ENCODE results near the gene NUDT14. TPM values are rescaled to one million over a fixed set of nuclear protein-coding genes. Genes with fewer than 3 reads are reported as not detected.

The NUDT14 gene
- total and polyA plus RNA-seq, 2 of the 8 experiments (the other 6 are each of a cell fraction or from before 2014, with no cell fraction given) = 25.5 to 33.3 TPM

- Histone ChIP-seq H3K4me3 (ENCODE audit: extremely low read depth in 1 of 4, insufficient read depth in 2 of 4, low read depth in 3 of 4, low read length in 4 of 4) (no peak overlapping the region), H3K4me1 (replicated peaks in 1 of 4; ENCODE audit: control insufficient read depth in 3 of 4, insufficient read depth in 4 of 4, low read length in 3 of 4) (no peaks in the 10 kb centered on the region), H3K27ac (ENCODE audit: low read depth, low read length) (no peak overlapping the region), H3K4ac (replicated peaks; ENCODE audit: insufficient read length, low read depth, low read length) (no peak overlapping the region), H3K14ac (ENCODE audit: insufficient read length) (no peak overlapping the region), H3K9ac (replicated peaks in 1 of 4; ENCODE audit: extremely low read depth in 1 of 4, low read depth in 3 of 4, low read length in 3 of 4) (no peak overlapping the region), H4K20me1 (replicated peaks in 1 of 2; ENCODE audit: control insufficient read depth in 1 of 2, insufficient read depth in 2 of 2, low read length in 2 of 2) (peaks cover 0 to 22% of the 10 kb centered on the region in 2 experiments), H3K23ac (ENCODE audit: insufficient read length) (no peak overlapping the region), H2BK120ac (replicated peaks; ENCODE audit: low read depth, low read length) (no peak overlapping the region), H2BK15ac (ENCODE audit: low read length) (no peak overlapping the region), H2AK5ac (ENCODE audit: low read depth, low read length) (no peak overlapping the region), H3K18ac (ENCODE audit: extremely low read depth, low read length) (no peak overlapping the region), H2AFZ (ENCODE audit: low read length) (no peak overlapping the region), H3K27me3 (replicated peaks in 1 of 4; ENCODE audit: control insufficient read depth in 3 of 4, extremely low read depth in 1 of 4, insufficient read depth in 3 of 4, low read length in 3 of 4) (no peaks in the 10 kb centered on the region; a peak in 1 of 7 replicates), H2BK5ac (ENCODE audit: low read depth, low read length) (no peak overlapping the region), H4K91ac (replicated peaks; ENCODE audit: insufficient read length, low read length) (no peak overlapping the region), H4K5ac (ENCODE audit: insufficient read length, low read depth, low read length) (no peak overlapping the region), H3K4me2 (ENCODE audit: insufficient read depth in 1 of 2, low read depth in 2 of 2, low read length in 2 of 2) (no peak overlapping the region), H2BK20ac (ENCODE audit: low read length) (no peak overlapping the region), H3K36me3 (ENCODE audit: control insufficient read depth in 2 of 4, insufficient read depth in 4 of 4, low read length in 3 of 4) (no peaks in the 10 kb centered on the region; a peak in 2 of 8 replicates), H3K9me3 (ENCODE audit: insufficient read depth in 2 of 2, low read depth in 1 of 2, low read length in 1 of 2) (no peaks in the 10 kb centered on the region), H3K23me2 (ENCODE audit: low read depth, low read length) (peaks cover 5% of the 10 kb centered on the region; the same call in 1 of the 2 replicates), H3K56ac (replicated peaks; ENCODE audit: insufficient read length, low read depth, low read length) (no peak overlapping the region), H3K79me1 (ENCODE audit: low read depth, low read length) (peaks cover 4% of the 10 kb centered on the region; the same call in 1 of the 2 replicates), H3K79me2 (ENCODE audit: control insufficient read depth in 1 of 2, insufficient read depth in 2 of 2, low read length in 2 of 2) (no peaks in the 10 kb centered on the region), H2BK12ac (ENCODE audit: low read depth, low read length) (no peak overlapping the region), H4K8ac (ENCODE audit: extremely low read depth, insufficient read depth, low read length) (no peak overlapping the region)
- FAIRE-seq (no peak), DNase-seq (ENCODE audit: low read depth in 1 of 2, low spot score in 2 of 2) (no peak)
- ChIA-PET POLR2A (ENCODE audit: partially characterized antibody) (no interaction called here), CTCF (ENCODE audit: partially characterized antibody) (interaction anchor here (0.7 to 1.2 kb wide), 4 partner anchors 9 to 42 kb away, joined by 3 read pairs; no protein-coding TSS in a partner anchor)
- WGBS, 2 experiments (ENCODE audit: extremely low coverage in 1 of 2, insufficient coverage in 1 of 2, insufficient read length in 1 of 2, insufficient replicate concordance in 2 of 2, low coverage in 1 of 2, low lambda C conversion rate in 2 of 2, missing lambda C conversion rate in 1 of 2) = 86% methylated on average over 16 of the region's 19 CpGs; no CpG with 5 or more reads in 1 of the 2 experiments
- TF ChIP-seq FOSL1 (IDR thresholded peaks at IDR 0.05; ENCODE audit: insufficient read depth, low read depth, low read length) (no peak), RFX5 (IDR thresholded peaks at IDR 0.05; ENCODE audit: borderline replicate concordance, low read depth, low read length) (no peak), SIRT6 (IDR thresholded peaks at IDR 0.05; ENCODE audit: low read length) (no peak), POU5F1 (IDR thresholded peaks at IDR 0.05; ENCODE audit: low read depth, low read length) (no peak), TEAD4 (IDR thresholded peaks at IDR 0.05; ENCODE audit: low read depth, low read length) (no peak), GABPA (IDR thresholded peaks at IDR 0.05; ENCODE audit: borderline replicate concordance, insufficient read depth, low read length) (no peak), PHF8 (conservative IDR thresholded peaks at IDR 0.05; ENCODE audit: low read depth, low read length) (no peak), TBP (IDR thresholded peaks at IDR 0.05; ENCODE audit: low read depth, low read length) (no peak), ATF2 (IDR thresholded peaks at IDR 0.05; ENCODE audit: low read length) (no peak), GTF2F1 (IDR thresholded peaks at IDR 0.05; ENCODE audit: borderline replicate concordance, low read depth, low read length) (no peak), JUN (IDR thresholded peaks at IDR 0.05; ENCODE audit: low read depth, low read length) (no peak), HDAC2 (IDR thresholded peaks at IDR 0.05; ENCODE audit: borderline replicate concordance in 1 of 2, low read depth in 2 of 2, low read length in 2 of 2) (no peak), KDM5A (IDR thresholded peaks at IDR 0.05; ENCODE audit: low read length) (no peak)
Measured at GRCh38 chr14:105218611-105219010, 37.5 kb upstream of the NUDT14 start.
